ENCODE measurements around the gene CUL1. TPM values are rescaled to one million over a fixed set of nuclear protein-coding genes. Genes with fewer than 3 reads are reported as not detected.
"Not testable (repeated sequence)": the region's sequence is repeated elsewhere in the genome, so short reads cannot be mapped to it uniquely, and the experiment has no call there.

CUL1 gene
- total RNA-seq, 1 donor from 2014 or later: 57.2 TPM

- intact Hi-C loops (cut with micrococcal nuclease): loop anchor here (5.0 kb wide), 2 partner anchors 76 to 134 kb away; no protein-coding TSS in a partner anchor
Observed at GRCh38 chr7:148696787-148697186, 1.9 kb upstream of the CUL1 start.

DNA sequence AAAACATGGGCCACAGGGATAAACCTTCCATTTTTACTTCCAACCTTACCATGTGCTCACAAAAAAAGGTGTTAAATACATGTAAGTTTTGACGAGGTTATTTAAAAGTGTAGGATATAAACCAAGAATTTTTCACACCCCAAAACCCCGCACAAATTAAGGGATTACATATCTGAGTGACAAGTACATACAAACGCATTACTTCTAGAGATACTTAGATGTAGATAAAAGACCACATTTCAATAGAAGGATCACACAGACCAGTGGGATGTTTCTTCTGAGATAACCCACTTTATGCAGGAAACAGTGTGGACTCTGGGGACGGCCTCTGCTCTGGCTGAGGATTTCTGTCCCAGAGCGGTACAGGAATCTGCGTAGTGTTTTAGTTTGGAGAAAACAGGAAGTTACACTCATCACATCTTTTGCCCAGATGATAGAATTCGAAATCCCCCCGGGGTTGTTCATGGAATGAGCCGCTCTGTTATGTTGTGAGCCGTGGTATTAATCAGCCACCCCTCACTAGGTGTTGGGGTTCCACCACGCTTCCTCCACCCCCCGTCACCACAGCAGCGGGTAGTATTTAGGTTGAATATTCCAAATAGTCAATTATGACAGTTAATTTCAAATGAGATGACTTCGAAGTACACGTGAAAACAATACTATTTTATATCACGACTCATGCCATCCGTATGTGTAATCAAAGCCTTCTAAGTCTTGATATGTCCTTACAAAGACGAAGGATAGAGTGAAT lies 1.3 kb upstream of the CUL1 start:
- intact Hi-C loops (cut with micrococcal nuclease): loop anchor here (1.0 to 5.0 kb wide), 7 partner anchors 69 to 331 kb away; partner anchors contain the start of gene PDIA4

DNA sequence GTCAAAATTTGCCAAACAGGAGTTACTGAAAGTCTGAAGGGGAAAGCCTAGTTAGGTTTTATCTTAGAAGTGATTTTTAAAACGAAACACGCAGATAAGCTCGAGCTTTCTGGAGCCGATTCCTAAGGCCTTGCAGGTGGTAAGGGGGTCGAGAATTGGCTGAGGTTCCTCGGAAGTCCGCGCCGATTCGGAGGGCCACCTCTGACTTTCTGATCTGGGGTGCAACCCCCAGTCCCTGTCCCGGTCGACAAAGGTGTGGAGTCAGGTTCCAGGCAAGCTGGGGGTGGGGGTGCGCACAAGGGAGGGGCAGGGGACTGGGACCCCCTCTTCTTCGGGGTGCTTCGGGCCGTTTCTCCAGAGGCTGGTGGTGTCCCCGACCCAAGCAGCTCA lies 701 bp upstream of the CUL1 start:
- intact Hi-C loops (cut with micrococcal nuclease): loop anchor here (1.0 to 5.0 kb wide), 7 partner anchors 70 to 330 kb away; partner anchors contain the start of gene PDIA4

GRCh38 chr7:148699024-148699781 lies 500 bp downstream of the CUL1 start:
- intact Hi-C loops (cut with micrococcal nuclease): loop anchor here (1.0 to 5.0 kb wide), 5 partner anchors 73 to 288 kb away; partner anchors contain the start of gene EZH2

DNA sequence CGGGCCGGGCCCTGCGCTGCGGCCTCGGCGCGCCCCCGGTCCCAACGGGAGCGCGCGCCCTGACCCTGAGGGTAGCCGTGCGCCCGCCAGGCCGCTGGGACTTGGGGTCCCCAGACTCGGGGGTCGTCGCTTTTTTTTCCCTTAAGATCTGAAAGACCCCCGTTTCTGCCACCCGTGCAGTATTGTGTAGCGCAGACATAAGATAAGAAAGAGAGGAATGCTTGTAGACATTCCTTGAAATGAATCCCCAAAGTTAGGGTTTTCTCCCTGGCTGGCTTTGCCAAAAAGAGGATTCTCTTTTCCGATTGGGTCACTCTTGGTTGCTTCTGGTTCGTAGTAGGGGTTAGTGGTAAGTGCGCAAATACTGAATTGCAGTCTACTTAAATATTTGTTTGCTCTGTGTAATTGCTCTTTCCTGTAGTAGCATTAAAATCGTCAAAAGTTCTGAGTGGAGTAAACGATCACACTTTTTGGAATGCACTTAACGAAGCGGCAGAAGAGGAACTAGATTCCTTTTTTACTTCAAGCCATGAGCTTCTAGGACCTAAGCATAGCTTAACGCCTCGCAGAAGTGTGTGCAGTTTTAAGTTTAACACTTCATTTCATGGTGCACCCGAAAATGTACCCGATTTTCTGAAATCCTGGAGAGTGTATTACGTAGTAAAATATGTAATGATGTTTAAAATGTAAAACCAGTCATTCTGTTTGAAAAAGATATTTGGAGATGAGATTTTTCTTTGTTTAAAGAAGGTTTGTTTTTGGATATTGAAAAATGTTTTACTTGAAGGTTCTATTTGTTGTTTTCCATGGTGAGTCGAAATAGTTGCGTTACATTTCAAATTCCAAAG lies 1.3 kb downstream of the CUL1 start:
- intact Hi-C loops (cut with micrococcal nuclease): loop anchor here (1.0 to 10.0 kb wide), 7 partner anchors 27 to 287 kb away; partner anchors contain the start of gene EZH2

- intact Hi-C loops (cut with micrococcal nuclease): loop anchor here (2.0 to 10.0 kb wide), 2 partner anchors 26 to 144 kb away; no protein-coding TSS in a partner anchor
Observed at GRCh38 chr7:148700661-148701064, 2.0 kb downstream of the CUL1 start.

DNA sequence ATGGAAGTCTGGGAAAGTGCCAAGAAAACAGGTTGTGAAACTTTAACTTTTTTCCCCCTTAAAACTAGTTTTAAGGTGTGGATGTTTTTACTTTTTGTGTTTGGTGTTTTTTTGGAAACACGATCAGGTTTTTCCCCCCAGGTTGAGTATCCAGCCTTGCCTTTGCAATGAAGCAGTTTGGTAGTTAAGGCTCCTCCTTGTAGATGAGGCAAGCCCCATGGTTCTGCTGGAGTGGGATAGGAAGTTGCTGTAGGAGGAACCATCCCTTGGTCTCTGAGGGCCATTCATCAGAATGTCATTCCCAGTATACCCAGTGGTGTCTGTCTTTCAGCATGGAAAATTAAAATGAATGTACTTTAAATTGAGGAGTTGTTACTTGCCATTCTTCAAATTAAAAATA lies 2.7 kb downstream of the CUL1 start:
- intact Hi-C loops (cut with micrococcal nuclease): loop anchor here (2.0 to 10.0 kb wide), 2 partner anchors 25 to 143 kb away; no protein-coding TSS in a partner anchor

GRCh38 chr7:148702876-148703670 lies 4.4 kb downstream of the CUL1 start:
- intact Hi-C loops (cut with micrococcal nuclease): loop anchor here (10.0 kb wide), 1 partner anchor 142 kb away; no protein-coding TSS in a partner anchor

- intact Hi-C loops (cut with micrococcal nuclease): loop anchor here (10.0 kb wide), 1 partner anchor 141 kb away; no protein-coding TSS in a partner anchor
Observed at GRCh38 chr7:148703671-148703962, 4.9 kb downstream of the CUL1 start.

DNA sequence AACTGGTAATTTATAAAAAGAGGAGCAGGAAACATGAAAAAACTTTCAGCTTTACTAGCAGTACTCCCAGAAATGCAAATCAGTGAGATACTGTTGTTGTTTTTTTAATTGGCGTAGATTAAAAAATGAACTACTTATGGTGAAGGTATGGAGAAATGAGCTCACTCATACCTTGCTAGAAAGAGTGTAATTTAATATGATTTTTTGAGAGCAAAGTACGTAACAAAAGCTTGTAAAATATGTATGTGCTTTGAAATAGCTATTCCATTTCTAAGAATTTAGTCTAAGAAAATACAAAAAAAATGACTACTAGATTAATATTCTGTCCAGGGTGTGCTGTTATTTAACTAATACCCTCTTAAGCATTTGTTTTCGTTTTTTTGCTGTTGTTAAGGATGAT lies 5.5 kb downstream of the CUL1 start:
- intact Hi-C loops (cut with micrococcal nuclease): loop anchor here (10.0 kb wide), 1 partner anchor 141 kb away; no protein-coding TSS in a partner anchor

DNA sequence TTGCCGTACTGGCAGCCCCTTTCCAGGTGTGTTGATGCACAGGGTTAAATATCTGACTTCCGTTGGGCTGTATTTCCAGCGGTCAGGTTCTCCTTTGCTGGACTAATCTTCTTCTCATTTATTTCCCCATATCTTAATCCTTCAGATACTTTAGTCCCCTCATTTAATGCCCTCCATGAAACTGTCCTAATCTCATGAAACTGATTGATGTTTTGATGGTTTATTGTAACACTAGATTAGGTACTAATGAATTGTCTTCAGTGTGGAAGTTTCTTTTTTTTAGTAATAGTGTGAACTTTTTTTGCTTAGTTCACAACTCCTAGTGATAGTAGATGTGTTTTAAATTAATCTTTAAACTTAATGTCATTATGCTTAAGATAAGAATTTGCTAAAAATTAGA lies 6.3 kb downstream of the CUL1 start:
- intact Hi-C loops (cut with micrococcal nuclease): loop anchor here (10.0 kb wide), 1 partner anchor 140 kb away; no protein-coding TSS in a partner anchor

GRCh38 chr7:148706368-148706767 lies 7.7 kb downstream of the CUL1 start:
- intact Hi-C loops (cut with micrococcal nuclease): loop anchor here (10.0 kb wide), 1 partner anchor 138 kb away; no protein-coding TSS in a partner anchor

DNA sequence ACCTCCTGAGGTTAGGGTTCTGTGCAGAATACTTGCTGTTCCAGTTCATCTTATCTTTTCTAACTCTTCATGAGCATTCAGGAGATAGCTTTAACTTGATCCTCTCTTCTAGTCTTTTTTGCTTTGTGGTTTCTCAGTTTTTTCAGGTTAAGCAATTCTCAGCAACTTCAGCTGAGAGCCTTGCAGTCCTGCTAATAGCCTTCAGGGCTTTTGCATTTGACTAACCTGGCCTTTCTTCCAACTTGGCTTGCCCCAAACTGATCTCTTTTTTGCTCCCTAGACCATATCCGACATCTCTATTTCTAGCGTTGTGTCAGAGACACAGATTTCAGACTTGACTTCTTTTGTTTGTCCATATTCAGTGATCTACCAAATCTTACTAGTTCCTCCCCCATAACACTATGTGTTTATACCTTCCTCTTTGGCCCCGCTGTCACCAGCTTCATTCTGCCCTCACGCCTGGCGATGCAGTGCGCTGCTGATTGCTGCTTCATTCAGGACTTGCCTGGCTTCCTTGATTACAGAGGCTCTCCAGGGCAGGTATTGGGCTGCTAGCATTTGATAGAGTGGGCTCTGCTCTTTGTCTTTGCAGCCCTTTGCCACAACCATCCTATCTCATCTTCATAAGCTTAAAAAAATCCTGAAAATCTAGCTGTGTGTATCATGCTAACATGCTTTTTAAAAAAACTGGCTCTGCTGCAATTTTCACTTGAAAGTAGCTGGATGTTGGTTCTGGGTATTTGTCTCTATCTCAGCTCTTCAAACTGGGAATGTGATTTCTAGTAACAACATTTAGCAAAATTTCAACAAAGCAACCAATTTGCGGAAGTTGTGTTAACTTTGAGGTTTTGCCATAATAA lies 9.6 kb downstream of the CUL1 start:
- intact Hi-C loops (cut with micrococcal nuclease): loop anchor here (10.0 kb wide), 1 partner anchor 137 kb away; no protein-coding TSS in a partner anchor

- intact Hi-C loops (cut with micrococcal nuclease): loop anchor here (10.0 kb wide), 1 partner anchor 136 kb away; no protein-coding TSS in a partner anchor
Observed at GRCh38 chr7:148709014-148709413, 10.3 kb downstream of the CUL1 start.

DNA sequence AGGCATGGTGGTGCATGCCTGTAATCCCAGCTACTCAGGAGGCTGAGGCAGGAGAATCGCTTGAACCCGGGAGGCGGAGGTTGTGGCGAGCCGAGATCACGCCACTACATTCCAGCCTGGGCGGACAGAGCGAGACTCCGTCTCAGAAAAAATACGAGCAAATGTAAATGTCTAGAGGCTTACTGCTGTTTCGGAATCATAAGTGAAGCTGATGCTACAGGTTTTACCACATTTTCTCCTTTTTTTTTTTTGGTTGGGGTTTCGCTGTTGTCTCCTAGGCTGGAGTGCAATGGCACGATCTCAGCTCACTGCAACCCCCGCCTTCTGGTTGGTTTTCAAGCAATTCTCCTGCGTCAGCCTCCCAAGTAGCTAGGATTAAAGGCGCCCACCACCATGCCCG lies 11.7 kb downstream of the CUL1 start:
- intact Hi-C loops (cut with micrococcal nuclease): not testable (repeated sequence)

GRCh38 chr7:148711191-148712102 lies 12.7 kb downstream of the CUL1 start:
- intact Hi-C loops (cut with micrococcal nuclease): no loop called here

- intact Hi-C loops (cut with micrococcal nuclease): no loop called here
Observed at GRCh38 chr7:148712678-148713329, 14.1 kb downstream of the CUL1 start.
